Ascending aorta (tissue), 2 donors: ENCODE results near the gene MMEL1. TPM values are rescaled to one million over a fixed set of nuclear protein-coding genes. Genes with fewer than 3 reads are reported as not detected.
A peak's percentile ranks its signal among the peaks of the same experiment; 100 is the strongest.

Experiments used
- DNase-seq, 2 donors: peaks; one replicate each; pipeline ENCODE4 v3.0.0-alpha.2; 2019; ENCODE audit warnings: low spot score in 2 of 2
- H3K27ac ChIP-seq, 2 donors: fragments of 200-600 bp; sonication (generic); one replicate each; pipeline ENCODE4 v1.5.1; 2016 to 2017; ENCODE audit warnings: mild to moderate bottlenecking in 1 of 2
- H3K27me3 ChIP-seq: fragments of 200-600 bp; sonication (generic); one replicate; pipeline ENCODE4 v1.5.1; 2017
- H3K36me3 ChIP-seq, 2 donors: fragments of 200-600 bp; sonication (generic); one replicate each; pipeline ENCODE4 v1.5.1; 2016
- H3K4me1 ChIP-seq, 2 donors: fragments of 200-600 bp; sonication (generic); one replicate each; pipeline ENCODE4 v1.5.1; 2016 to 2017; ENCODE audit warnings: mild to moderate bottlenecking in 1 of 2
- H3K4me3 ChIP-seq, 2 donors: fragments of 200-600 bp; sonication (generic); one replicate each; pipeline ENCODE4 v1.5.1; 2016 to 2017; ENCODE audit warnings: mild to moderate bottlenecking in 1 of 2
- H3K9me3 ChIP-seq, 2 donors: fragments of 200-600 bp; sonication (generic); one replicate each; pipeline ENCODE4 v1.5.1; 2016
- CTCF ChIP-seq, 3 experiments: fragments of 200-600 bp in 2 of 3; fragments of 450-650 bp in 1 of 3; sonication (generic) in 2 of 3; IDR thresholded peaks; one replicate each; pipeline ENCODE4 v1.5.1; 2016 to 2019; ENCODE audit warnings: antibody characterized with exemption in 3 of 3, mild to moderate bottlenecking in 1 of 3, moderate library complexity in 1 of 3
- intact Hi-C: fragments of 100-400 bp; cut with DNase I; formaldehyde crosslinking; loops from one replicate; pipeline ENCODE4 v1.15.1; 2023
- total RNA-seq: library from RNA; depleted of rRNA; stranded (reverse); fragments of >200 nt; gene quantifications from one replicate; pipeline ENCODE4 v1.1.0, GENCODE V29; 2016

Gene MMEL1
- total RNA-seq, 1 donor from 2014 or later = not detected

DNA sequence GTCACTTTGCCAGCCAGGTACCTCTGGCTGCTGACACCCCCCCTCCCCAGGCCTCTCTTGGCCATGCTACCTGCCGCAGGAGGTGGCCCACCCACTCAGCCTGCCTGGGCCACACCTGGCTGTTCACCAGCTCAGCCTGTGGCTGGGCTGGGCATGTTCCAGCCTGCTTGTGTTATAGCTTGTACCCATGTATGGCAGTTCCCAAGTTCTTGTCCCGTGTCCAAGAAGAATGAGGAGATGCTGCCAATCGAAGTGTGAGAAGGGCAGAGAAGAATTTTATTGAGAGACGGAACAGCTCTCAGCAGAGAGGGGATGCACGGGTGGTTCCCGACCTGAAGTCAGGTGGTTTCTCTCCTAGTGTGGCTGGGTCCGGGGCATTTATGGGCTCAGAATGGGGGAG lies 3.9 kb upstream of the MMEL1 start:
- no peak overlapping the region for H3K4me3 ChIP-seq
- TF ChIP-seq CTCF (IDR thresholded peaks at IDR 0.05) = no peak
- peak in 1 of 2 donors; percentile 41 for DNase-seq
- H3K9me3 ChIP-seq = no peaks in the 10 kb centered on the region
- no peaks in the 10 kb centered on the region for H3K27me3 ChIP-seq
- intact Hi-C loops = no loop called here
- no peaks in the 10 kb centered on the region for H3K36me3 ChIP-seq
- H3K27ac ChIP-seq = no peak overlapping the region
- peaks cover 2 to 3% of the 10 kb centered on the region in 2 donors for H3K4me1 ChIP-seq

DNA sequence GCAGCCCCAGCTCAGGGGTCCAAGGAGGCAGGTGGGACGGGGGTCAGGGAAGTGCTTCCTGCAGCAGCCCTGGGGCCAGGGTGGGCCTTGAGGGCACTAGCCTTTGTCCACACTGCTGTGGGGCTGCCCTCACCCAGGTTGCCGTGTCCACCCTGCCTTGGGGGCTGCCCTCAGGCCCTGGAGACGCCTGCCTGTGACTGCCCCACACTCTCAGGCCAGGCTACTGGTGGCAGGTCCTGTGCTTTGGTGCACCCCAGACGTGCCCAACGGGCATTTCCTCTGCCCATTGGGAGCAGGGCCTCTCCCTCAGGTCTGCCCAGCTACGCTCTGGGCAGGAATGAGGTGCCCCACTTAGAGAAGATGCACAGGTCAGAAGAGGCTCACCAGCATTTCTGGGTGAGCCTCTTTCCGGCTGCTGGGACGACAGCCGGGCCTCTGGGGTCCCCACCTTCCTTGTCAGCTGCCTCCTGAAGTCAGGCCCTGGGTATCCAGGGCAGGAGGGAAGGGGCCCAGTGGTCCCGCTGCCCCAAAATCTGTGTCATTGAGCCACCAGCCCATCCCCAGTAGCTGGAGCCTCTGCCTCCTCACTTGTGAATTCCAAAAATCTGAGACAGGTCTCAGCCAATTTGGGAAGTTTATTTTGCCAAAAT lies 2.7 kb upstream of the MMEL1 start:
- intact Hi-C loops = no loop called here
- no peak overlapping the region for H3K27ac ChIP-seq
- H3K4me3 ChIP-seq = no peak overlapping the region
- H3K9me3 ChIP-seq = no peaks in the 10 kb centered on the region
- peak in 1 of 2 donors; percentile 53 for DNase-seq
- no peaks in the 10 kb centered on the region for H3K27me3 ChIP-seq
- H3K4me1 ChIP-seq = no peaks in the 10 kb centered on the region
- H3K36me3 ChIP-seq = no peaks in the 10 kb centered on the region
- no peak for TF ChIP-seq CTCF (IDR thresholded peaks at IDR 0.05)

- Histone ChIP-seq H3K9me3 (no peaks in the 10 kb centered on the region), H3K27me3 (peaks cover under 1% of the 10 kb centered on the region), H3K27ac (no peak overlapping the region), H3K36me3 (no peaks in the 10 kb centered on the region), H3K4me3 (no peak overlapping the region), H3K4me1 (no peaks in the 10 kb centered on the region)
- no peak for TF ChIP-seq CTCF (IDR thresholded peaks at IDR 0.05)
- intact Hi-C loops = no loop called here
- DNase-seq = peak in 1 of 2 donors; percentile 47
Observed at GRCh38 chr1:2633936-2634491, 1.2 kb upstream of the MMEL1 start.

DNA sequence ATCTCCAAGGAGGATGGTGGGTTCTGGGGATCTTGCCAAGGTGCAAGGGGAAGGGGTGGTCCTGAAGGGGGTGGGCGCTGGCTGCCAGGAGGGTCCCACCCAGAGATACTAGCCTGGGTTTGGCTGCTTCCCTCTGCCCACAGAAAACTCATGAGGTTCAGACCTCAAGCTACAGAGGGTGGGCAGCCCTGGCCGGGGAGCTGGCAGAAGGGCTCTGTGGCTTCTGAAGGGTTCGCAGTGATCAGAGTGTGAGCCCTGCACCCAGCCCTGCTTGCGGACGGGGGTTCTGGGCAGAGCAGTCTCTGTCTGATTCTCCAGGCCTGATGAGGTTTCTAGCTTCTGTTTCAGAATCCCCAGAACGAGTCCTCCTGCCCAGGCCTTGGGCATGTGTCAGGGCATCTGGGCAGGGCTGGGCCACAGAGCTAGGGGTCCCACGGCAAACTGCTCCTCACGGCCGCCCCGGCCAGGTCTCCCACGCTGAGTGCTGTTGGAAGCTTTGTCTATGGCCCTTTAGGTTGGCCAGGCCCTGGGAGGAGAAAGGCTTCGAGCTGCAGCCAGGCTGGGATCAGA lies 635 bp upstream of the MMEL1 start:
- Histone ChIP-seq H3K27ac (no peak overlapping the region), H3K4me1 (no peaks in the 10 kb centered on the region), H3K36me3 (no peaks in the 10 kb centered on the region), H3K4me3 (no peak overlapping the region), H3K27me3 (peaks cover 6% of the 10 kb centered on the region), H3K9me3 (no peaks in the 10 kb centered on the region)
- TF ChIP-seq CTCF (IDR thresholded peaks at IDR 0.05) = no peak
- DNase-seq = peak in 1 of 2 donors; percentile 57
- intact Hi-C loops = no loop called here

DNA sequence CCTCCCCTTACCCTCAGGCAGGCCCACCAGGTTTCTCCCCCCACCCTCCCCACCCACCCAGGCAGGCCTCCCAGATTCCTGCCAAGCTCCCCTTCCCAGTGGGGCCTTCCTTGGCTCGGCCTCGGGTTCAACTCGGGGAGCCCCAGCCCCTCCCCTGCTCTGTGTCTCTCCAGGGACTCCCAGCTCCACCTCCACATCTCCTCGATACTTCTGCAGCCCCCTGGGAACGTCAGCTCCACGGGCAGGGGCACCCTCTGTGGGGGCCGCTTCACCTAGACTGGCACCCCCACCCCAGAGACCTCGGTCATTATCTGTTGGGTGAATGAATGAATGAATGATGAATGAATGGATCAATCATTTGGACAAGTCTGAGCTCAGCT lies 775 bp downstream of the MMEL1 start:
- H3K4me3 ChIP-seq = no peak overlapping the region
- H3K9me3 ChIP-seq = no peaks in the 10 kb centered on the region
- no peaks in the 10 kb centered on the region for H3K36me3 ChIP-seq
- intact Hi-C loops = no loop called here
- no peak for TF ChIP-seq CTCF (IDR thresholded peaks at IDR 0.05)
- peaks cover 18% of the 10 kb centered on the region for H3K27me3 ChIP-seq
- no peak overlapping the region for H3K27ac ChIP-seq
- H3K4me1 ChIP-seq = no peaks in the 10 kb centered on the region
- no peak for DNase-seq
